AG10803 (cell line): Measurements from ENCODE around the gene RAB5B.

Source experiments
- DNase-seq: peaks from one replicate; pipeline ENCODE4 v3.0.0; 2010; ENCODE audit warnings: low read depth
- H3K4me3 ChIP-seq: 2 replicates; pipeline ENCODE4 v1.5.1; 2011; ENCODE audit warnings: mild to moderate bottlenecking, low read length, control low read depth
- TF ChIP-seq, protein P1 (sequence below): conservative IDR thresholded peaks from 2 replicates; pipeline ENCODE4 v1.5.1; 2011; ENCODE audit warnings: mild to moderate bottlenecking, low read length, control low read depth, inconsistent platforms

Gene RAB5B

DNA sequence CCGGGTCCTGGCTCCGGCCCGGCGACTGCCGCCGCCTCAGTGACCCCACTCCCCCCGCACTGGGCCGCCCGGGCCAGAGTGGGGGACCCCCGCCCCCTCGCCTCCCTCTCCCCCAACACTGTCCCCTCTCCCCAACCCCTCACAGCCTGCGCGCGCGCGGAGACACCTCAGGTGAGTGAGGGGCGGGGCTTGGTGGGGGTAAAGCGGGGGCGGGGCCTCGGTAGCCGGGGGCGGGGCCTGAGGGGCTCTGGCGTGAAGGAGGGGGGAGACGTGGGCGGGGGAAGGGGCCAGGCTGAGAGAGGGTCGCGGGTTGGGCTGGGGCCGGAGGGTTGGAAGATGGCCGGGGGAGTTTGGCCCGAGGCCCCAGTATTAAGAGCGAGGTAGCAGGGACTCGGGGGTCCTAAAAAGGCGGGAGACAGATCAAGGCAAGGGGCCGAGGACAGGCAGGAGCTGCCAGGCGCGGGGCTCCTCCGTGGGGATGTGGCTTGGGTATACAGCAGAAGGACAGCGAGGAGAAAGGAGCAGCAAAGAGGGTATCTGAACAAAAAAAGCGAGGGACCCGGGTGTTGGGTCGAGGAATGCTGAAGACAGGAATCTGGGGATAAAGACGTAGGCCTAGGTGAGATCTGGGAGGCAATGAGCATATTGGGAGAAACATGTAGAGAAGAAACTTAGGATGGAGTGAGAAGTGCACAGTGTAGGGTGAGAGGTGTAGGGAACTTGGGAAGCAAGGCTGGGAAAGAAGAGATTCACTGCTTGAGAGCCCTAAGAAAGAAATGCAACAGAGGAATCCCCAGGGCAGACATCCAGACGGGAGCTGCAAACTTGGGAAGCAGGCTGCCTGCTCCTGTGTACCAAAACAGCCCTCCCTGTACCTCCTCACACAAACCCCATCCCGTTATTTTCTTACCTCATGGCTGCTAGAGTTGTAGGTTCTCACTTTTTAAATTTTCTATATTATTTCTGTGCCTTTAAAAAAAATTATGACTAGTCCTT is 34.0 kb downstream of the RAB5B start:
- peak overlapping the region; percentile 76 for H3K4me3 ChIP-seq
- TF ChIP-seq, protein P1, sequence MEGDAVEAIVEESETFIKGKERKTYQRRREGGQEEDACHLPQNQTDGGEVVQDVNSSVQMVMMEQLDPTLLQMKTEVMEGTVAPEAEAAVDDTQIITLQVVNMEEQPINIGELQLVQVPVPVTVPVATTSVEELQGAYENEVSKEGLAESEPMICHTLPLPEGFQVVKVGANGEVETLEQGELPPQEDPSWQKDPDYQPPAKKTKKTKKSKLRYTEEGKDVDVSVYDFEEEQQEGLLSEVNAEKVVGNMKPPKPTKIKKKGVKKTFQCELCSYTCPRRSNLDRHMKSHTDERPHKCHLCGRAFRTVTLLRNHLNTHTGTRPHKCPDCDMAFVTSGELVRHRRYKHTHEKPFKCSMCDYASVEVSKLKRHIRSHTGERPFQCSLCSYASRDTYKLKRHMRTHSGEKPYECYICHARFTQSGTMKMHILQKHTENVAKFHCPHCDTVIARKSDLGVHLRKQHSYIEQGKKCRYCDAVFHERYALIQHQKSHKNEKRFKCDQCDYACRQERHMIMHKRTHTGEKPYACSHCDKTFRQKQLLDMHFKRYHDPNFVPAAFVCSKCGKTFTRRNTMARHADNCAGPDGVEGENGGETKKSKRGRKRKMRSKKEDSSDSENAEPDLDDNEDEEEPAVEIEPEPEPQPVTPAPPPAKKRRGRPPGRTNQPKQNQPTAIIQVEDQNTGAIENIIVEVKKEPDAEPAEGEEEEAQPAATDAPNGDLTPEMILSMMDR, result no peak
- DNase-seq, result peak; percentile 31

DNA sequence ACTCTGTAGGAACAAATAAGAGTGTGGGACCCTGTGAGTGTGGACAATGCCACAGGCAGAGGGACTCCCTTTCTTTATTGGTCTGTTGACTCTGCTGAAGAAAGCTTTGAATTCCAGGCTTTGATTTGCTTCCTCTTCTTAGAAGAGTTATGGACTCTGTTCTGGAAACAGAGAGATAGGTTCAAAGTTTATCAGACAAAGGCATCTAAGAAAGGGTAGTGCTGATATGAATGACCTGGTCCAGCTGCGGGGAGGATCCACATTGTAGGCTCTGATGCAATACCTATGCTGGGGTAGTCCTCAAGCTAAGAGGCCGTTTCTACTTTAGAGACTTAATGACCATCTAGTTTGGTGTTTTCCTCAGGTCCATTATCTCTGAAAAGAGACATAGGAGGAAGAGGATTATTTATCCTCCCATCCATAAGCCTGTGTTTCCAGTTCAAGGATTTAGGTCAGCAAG is 36.3 kb downstream of the RAB5B start:
- no peak for DNase-seq
- H3K4me3 ChIP-seq, result no peak overlapping the region
- TF ChIP-seq, protein P1, result no peak

DNA sequence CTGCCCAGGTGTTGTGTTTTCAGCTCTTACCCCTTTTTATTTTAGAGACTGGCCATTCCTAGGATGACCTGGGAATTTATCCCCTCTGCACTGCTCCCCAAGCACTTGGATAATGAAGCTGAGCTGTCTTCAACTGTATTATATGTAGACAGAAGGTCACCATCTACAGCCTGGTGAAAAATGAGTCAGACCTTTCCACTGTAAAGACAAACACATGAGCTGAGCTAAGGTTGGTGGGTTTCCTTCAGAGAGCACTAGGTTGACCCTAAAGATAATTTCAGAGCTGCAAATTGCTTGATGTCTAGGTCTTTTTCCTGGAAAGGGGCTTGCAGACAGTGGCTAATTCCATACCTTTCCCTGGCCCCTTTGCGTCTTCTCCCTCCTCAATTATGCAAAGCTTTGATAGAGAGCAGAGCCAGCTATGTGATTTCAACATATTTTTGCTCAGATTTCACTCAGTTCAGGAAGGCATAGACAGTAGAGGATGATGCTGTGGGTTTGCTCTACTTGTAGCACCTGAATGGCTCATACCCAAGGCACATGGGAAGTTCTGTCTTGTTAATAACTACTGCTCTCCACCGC is 37.7 kb downstream of the RAB5B start:
- DNase-seq, result no peak
- H3K4me3 ChIP-seq, result no peak overlapping the region
- TF ChIP-seq, protein P1, result no peak

DNA sequence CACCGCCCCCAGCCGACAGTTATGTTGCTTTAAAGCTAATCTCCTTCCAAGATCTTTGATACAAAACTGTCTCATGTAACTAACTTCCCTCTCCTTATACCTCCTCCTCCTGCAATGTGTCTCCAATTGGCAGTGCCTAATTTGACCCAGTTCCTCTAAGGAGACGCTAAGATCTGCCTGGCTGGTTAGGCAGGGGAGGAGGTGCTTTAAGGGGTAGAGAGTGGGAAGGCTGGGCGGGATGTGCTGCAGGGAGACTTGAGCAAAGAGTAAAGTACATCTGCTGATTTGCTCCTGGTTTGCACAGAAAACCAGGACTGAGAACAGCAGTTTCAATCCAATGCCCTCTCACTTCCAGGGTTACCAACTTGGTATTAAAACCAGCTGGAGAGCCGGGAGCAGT is 39.6 kb downstream of the RAB5B start:
- no peak overlapping the region for H3K4me3 ChIP-seq
- TF ChIP-seq, protein P1, result no peak
- DNase-seq, result no peak

DNA sequence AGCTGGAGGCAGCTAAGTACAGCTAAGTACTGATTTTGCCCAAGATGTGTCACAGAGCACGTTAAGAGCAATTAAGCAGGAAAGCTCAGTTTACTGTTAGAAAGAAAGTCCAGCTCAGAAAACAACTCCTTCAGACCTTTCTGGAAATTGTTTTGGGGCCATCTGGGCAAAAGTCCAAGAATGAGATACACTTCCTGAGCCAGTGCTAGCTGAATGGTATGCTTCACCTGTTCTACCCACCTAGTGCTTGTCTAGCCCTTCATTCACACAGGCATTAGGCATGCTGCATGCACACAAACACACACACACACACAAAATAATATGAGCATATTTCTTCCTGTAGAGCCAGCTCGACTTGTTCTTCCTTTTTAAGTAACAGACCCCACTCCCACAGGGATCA is 40.3 kb downstream of the RAB5B start:
- TF ChIP-seq, protein P1, result no peak
- H3K4me3 ChIP-seq, result no peak overlapping the region
- DNase-seq, result no peak

DNA sequence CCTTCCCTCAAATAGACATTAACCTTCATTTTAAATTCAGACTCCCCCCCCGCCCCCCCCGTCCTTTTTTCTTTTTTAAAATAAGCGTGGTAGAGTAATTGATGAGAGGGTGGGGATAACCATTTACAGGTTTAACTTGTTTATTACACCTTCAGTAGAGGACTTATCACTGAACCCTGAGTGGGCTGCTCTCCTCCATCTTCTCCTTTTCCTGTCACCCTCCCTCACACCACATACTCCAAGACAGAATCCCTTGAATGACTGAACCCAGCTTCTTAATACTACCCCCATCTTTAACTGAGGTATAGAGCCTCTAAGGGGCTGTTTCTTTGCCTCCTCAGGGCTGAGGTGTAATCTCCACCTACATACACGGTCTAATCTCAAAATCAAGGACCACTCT is 43.3 kb downstream of the RAB5B start:
- TF ChIP-seq, protein P1, result no peak
- no peak overlapping the region for H3K4me3 ChIP-seq
- DNase-seq, result no peak
